NCI-H82 treated with DMSO at 0.1 percent for 48 hours (cell line): ENCODE measurements around the gene AJM1.
"Not testable (repeated sequence)": the region's sequence is repeated elsewhere in the genome, so short reads cannot be mapped to it uniquely, and the experiment has no call there.

Experiments used
- DNase-seq: peaks from one replicate; lab custom pipeline; 2025; ENCODE audit not compliant: unreplicated experiment; lab: John Stamatoyannopoulos, UW

The AJM1 gene

DNA sequence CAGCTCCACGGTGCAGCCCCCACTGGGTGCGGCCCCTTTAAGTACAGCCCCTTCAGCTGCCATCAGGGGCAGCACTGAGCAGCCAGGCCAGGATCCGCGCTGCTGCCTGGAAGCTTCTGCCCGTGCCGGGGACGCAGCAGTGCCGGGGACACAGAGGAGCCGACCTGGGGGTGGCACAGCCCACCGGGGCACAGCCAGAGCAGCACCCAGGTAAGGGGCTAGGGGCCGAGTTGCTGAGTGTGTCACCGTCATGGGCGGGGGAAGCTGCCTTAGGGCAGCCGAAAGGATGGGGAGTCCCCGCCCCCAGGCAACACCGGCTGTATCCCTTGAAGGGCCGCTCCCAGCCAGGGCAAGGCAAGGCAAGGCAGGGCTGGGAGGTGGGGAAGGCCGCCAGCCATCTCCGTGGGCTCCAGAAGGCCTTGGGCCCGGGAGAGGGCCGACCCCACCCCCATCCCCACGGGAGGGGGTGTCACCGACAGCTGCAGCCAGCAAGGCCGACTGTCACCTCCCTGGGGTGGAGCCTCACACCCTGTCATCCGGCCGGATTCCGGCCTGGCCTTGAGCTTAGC, at the start of gene AJM1:
Gene AJM1 (plus strand): TSS at position 99 of the 569 bp plus-strand sequence. CDS start 1,937 bp downstream, outside the sequence.
- peak; percentile 1 for DNase-seq

GRCh38 chr9:136793086-136793946, 49.0 kb upstream of the AJM1 start:
- no peak for DNase-seq

DNA sequence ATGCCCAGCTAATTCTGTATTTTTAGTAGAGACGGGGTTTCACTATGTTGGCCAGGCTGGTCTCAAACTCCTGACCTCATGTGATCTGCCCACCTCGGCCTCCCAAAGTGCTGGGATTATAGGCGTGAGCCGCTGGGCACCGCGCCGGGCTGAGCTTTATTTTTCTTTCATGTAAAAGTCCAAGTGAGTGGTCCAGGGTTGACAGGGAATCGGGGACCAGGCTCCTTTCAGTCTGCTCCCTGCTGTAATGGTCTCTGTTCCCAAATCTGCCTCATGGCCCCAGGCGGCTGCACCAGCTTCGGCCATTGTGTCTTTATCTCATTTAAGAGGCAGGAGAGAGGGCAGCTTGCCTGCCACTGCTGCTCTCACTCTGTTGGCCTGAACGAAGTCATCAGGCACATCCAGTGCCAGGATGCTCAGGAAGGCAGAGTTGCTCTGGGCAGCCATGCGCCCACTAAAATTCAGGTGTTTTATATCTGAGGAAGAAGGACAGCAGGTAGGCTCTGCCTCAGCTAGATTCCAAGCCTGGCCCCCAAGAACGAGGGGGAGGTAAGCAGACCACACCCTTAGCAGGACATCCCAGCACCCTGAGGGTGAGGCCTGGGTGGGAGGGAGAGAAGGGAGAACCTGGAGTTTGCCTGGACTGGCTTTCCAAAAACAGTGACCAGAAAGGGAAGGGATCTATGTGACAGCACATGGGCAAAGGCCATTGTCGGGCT, 47.8 kb upstream of the AJM1 start:
- DNase-seq: no peak

DNA sequence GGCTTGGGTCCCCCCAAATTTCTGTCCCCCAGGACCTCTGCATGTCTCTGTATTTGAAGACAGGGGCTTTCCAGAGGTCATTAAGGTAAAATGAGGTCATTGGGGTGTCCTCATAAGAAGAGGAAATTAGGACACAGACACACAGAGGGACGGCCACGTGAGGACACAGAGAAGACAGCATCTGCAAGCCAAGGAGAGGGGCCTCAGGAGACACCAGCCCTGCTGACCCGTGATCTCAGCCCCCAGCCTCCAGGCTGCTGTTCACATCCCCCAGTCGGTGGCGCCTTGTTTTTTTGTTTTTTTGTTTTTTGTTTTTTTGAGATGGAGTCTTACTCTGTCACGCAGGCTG, 47.3 kb upstream of the AJM1 start:
- DNase-seq: no peak

DNA sequence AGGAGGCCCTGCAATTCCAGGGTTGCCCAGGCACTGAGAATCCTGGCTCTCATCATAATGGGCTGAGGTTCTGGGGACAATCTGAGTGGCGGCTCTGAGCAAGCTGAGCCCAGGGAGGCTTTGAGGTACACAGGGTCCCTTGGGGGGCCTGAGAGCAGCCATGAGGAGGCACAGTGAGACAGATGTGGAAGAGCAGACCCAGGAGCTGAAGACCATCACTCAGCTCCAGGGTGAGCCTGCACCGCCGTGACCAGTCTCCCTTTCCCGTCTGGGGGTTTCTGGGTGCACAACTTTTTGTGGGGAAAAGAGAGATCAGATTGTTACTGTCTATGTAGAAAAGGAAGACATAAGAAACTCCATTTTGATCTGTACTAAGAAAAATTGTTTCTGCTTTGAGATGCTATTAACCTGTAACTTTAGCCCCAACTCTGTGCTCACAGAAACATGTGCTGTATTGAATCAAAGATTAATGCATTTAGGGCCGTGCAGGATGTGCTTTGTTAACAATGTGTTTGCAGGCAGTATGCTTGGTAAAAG, 46.0 kb upstream of the AJM1 start, which contains the start of gene CCDC183:
Gene CCDC183 (plus strand): TSS at position 101 of the 537 bp plus-strand sequence. CDS start 60 bp downstream, at position 161.
- DNase-seq: no peak

- not testable (repeated sequence) for DNase-seq
These were observed 45.4 kb upstream of the AJM1 start for GRCh38 chr9:136796775-136797347.

- DNase-seq: no peak
These were observed 43.6 kb upstream of the AJM1 start for GRCh38 chr9:136798708-136799078.

DNA sequence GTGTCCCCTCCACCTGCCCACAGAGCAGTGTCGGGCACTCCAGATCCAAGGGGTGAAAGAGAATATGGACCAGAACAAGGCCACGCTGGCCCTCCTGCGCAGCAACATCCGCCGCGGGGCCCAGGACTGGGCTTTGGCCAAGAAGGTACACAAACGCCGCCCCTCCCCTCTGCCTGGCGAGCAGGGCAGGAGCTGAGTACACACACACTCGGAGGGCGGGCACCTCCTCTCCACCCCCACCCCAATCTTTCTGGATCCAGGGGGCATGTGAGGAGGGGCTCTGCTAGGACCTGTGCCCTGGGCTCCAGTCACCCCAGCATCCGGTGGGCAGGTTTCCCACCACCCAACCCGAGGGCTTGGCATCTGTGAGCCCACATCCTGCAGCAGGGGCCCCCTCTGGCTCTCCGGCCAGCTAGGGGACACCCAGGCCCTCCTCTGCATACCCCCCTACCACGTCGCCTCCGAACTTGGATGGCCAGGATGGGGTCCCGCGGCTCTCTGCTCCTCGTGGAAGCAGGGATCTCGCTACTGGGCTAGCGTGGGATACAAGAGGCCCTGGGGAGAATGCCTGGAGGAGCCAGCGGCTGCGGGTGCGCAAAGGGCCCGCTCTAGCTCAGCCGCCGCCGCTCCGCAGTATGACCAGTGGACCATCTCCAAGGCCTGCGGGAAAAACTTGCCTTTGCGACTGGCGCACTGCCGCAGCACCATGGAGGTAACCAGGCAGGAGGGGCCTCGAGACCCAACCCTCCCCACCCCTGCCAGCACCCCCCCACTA, 43.0 kb upstream of the AJM1 start:
- DNase-seq: no peak

GRCh38 chr9:136799854-136800657, 42.2 kb upstream of the AJM1 start:
- DNase-seq: peak; percentile 73

GRCh38 chr9:136802321-136802720, 40.0 kb upstream of the AJM1 start:
- no peak for DNase-seq

GRCh38 chr9:136803009-136803550, 39.2 kb upstream of the AJM1 start:
- not testable (repeated sequence) for DNase-seq

DNA sequence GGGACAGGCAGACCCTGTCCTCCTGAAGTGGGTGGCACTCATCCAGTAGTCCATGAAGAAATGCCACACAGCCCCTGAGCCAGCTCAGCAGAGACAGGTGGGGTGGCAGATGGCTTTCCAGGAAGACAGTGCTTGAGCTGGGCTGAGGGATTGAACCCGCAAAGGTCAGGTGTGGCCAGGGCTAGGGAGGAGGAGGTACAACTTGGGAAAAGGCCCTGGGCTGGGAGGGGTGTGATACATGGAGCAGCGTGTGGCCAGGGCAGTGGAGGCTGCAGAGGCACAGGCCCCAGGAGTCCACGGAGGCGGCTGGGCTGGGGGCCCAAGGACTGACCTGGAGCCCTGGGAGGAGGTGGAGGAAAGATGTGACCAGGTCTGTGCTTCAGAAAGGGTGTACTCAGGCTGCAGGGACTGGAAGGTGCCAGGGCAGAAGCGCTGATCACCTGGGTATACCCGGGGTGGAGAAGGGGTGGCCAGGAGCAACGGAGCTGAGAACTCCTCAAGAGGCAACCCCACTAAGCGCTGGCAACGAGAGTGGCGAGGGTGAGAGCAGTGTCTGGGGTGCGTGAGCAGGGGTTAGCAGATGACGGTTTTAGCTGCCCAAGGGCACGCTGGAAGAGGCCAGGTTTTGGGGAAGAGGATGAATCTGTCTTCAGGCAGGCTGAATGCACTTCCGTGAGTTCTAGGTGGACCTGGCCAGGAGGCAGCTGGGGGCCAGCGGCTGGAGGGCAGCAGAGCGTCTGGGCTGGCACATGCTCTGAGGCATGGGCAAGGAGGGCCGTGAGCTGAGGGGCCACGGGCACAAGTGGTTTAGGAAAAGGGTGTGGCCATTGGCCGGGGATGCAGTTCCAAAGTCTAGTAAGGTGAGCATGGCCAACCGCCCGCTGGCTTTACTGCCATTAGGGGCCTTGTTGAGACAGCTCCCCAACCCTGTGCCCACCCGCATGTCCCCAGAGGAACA, 38.4 kb upstream of the AJM1 start:
- DNase-seq: no peak

DNA sequence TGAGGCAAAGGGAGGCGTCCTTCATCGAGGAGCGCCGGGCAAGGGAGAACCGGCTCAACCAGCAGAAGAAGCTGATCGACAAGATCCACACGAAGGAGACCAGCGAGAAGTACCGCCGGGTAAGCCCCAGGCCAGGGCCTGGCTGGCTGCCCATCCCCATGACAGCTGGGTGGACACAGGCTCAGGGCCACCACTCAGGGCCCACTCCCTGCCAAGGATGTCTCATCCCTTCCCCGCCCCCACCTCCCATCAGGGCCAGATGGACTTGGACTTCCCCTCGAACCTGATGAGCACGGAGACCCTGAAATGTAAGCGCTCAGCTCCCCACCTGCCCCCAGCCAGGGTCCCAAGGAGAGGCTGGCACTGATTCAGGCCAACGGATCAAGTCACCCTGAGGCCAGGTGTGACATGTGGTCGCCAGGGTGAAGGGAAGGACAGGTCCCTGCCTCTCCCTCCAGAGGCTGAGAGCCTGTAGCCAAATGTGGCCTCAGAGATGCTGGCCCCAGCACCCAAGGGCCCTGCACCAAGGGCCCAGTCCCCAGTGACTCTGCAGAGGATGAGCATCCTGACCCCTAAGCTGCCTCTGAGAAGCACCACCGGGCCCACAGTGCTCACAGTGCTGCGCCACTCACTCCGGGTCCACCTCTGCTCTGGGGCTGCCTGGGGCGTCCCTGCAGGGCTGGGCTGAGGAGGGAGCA, 37.6 kb upstream of the AJM1 start:
- DNase-seq: no peak

- DNase-seq: no peak
These were observed 37.0 kb upstream of the AJM1 start for GRCh38 chr9:136805207-136805740.

DNA sequence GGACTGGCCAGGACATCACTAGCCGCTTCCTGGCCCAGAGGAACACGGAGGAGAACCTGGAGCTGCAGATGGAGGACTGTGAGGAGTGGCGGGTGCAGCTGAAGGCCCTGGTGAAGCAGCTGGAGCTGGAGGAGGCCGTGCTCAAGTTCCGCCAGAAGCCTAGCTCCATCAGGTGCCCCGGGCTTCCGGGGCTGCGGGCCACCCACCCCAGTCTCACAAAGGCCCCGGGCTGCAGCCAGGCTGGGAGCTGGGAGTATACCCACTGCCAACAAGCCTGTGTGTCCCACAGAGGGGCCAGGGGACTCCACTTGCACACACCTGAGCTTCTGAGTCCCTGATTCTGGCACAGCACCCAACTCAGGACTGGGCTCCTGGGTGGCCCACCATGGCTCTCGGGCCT, 36.2 kb upstream of the AJM1 start:
- no peak for DNase-seq

DNA sequence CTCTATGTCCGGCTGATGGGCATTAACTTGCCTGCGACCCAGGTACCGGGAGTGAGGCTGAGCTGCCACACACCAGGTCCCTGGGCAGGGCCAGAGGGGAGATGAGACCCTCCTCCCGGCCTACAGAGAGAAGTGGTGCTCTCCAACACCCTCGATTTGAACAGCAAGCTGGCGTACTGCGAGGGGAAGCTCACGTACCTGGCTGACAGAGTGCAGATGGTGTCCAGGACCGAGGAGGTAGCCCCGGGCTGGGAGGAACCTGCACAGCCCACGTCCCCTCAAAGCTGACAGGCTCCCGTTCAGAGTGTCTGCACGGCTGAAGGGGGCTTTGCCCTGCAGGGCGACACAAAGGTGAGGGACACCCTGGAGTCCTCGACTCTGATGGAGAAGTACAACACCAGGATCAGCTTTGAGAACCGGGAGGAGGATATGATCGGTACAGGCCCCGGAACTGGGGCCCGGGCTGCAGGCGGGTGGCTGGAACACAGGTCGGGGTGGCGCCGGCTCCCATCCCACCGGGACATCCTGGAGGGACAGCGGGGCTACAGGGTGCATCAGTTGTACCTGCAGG, 35.6 kb upstream of the AJM1 start:
- no peak for DNase-seq
